Measurements from ENCODE around the gene IVD.

- TF ChIP-seq CTCF (conservative IDR thresholded peaks at IDR 0.05; ENCODE audit: low read depth, low read length): no peak
- TF ChIP-seq EZH2phosphoT487 (IDR thresholded peaks at IDR 0.05; ENCODE audit: borderline replicate concordance, low read length): no peak
- no peak for TF ChIP-seq EZH2 (IDR thresholded peaks at IDR 0.05; ENCODE audit: low read length, unreplicated experiment)
These were observed 53.1 kb downstream of the IVD start for GRCh38 chr15:40458495-40459371.

Measured in PC-3 (cell line).